DMS114 treated with DMSO at 0.1 percent for 48 hours (cell line): ENCODE data around the gene LRBA.
"Not testable (repeated sequence)": the region's sequence is repeated elsewhere in the genome, so short reads cannot be mapped to it uniquely, and the experiment has no call there.

Experiments used
- DNase-seq: peaks from one replicate; lab custom pipeline; 2025; ENCODE audit not compliant: unreplicated experiment; lab: John Stamatoyannopoulos, UW

Gene LRBA

GRCh38 chr4:150974252-150974640 lies 40.8 kb downstream of the LRBA start:
- DNase-seq, result no peak

DNA sequence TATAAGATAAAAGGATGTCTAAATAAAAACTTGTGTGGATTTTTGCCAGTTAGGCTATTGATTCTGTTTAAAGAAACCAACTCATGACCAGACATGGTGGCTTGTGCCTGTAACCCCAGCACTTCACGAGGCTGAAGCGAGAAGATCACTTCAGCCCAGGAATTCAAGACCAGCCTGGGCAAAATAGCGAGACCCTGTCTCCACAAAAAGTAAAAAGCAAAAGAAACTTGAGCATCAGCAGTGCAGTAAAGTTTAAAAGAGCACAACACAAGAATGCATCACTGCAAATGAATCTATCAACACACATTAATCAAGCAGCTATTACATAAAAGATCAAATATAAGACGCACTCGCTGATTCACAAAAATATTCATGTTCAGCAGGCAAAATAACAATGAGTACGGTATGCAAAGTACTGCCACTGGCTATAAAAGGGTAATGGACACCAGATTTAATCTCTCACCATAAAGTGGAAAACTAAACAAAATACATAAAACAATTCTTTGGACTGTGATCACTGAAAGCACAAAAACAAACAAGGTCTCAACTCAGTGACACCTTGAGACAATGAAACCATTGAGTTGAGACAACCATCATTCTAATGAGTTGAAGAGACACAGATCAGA lies 41.3 kb downstream of the LRBA start:
- DNase-seq, result no peak

DNA sequence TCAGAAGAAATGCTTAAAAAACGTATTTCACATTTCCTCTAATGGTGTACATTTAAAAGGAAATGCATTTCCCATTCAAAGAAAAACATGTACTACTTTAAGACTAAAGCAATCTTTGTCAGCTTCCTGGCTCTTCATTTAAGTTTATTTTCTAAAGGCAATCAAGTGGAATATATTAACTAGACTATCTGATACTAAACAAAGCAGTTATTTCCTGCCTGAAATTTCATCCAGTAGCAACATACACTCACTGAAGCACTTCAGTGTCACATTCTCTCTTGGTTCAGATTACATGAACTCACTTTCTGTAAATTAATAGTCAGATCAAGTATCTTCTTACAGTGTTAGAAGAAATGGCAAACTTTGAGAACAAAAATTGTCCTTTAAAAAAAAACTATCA lies 42.5 kb downstream of the LRBA start:
- DNase-seq, result no peak

GRCh38 chr4:150971901-150972300 lies 43.2 kb downstream of the LRBA start:
- no peak for DNase-seq

GRCh38 chr4:150970685-150971151 lies 44.4 kb downstream of the LRBA start:
- no peak for DNase-seq

GRCh38 chr4:150964754-150965153 lies 50.3 kb downstream of the LRBA start:
- DNase-seq, result no peak

DNA sequence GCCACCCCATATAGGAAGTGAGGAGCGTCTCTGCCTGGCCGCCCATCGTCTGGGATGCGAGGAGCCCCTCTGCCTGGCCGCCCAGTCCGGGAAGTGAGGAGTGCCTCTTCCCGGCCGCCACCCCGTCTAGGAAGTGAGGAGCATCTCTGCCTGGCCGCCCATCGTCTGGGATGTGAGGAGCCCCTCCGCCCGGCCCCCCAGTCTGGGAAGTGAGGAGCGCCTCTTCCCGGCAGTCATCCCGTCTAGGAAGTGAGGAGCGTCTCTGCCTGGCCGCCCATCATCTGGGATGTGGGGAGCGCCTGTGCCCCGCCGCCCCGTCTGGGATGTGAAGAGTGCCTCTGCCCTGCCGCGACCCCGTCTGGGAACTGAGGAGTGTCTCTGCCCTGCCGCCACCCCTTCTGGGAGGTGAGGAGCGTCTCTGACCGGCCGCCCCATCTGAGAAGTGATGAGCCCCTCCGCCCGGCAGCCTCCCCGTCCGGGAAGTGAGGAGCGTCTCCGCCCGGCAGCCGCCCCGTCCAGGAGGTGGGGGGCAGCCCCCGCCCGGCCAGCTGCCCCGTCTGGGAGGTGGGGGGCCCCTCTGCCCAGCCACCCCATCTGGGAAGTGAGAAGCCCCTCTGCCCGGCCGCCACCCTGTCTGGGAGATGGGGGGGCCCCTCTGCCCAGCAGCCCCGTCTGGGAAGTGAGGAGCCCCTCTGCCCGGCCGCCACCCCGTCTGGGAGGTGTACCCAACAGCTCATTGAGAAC lies 51.3 kb downstream of the LRBA start:
- not testable (repeated sequence) for DNase-seq

- no peak for DNase-seq
Measured at GRCh38 chr4:150962245-150962644, 52.8 kb downstream of the LRBA start.

GRCh38 chr4:150961566-150961965 lies 53.5 kb downstream of the LRBA start:
- no peak for DNase-seq

GRCh38 chr4:150960818-150961217 lies 54.3 kb downstream of the LRBA start:
- DNase-seq, result no peak

DNA sequence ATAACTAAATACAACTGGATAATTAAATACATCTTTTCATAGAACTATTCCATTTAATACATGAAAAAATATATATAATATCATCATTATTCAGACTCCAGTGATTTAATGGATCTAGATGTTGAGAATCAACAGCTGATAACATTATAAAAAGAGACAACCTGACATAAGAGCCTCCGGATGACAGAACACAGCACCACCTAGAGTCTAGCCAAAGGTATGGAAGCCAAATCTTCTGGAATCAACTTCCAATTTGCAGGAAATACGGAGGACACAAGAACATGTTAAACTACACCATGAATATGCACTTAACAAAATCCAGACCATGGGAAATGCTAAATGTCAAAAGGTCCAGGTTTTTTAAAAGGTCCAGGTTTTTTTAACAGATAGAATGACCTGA lies 55.0 kb downstream of the LRBA start:
- no peak for DNase-seq

- DNase-seq, result not testable (repeated sequence)
Measured at GRCh38 chr4:150957981-150958380, 57.1 kb downstream of the LRBA start.

- DNase-seq, result not testable (repeated sequence)
Measured at GRCh38 chr4:150957095-150957494, 58.0 kb downstream of the LRBA start.

GRCh38 chr4:150953916-150954315 lies 61.2 kb downstream of the LRBA start:
- not testable (repeated sequence) for DNase-seq

GRCh38 chr4:150952167-150952845 lies 62.8 kb downstream of the LRBA start:
- DNase-seq, result no peak

GRCh38 chr4:150950657-150951288 lies 64.3 kb downstream of the LRBA start:
- no peak for DNase-seq

DNA sequence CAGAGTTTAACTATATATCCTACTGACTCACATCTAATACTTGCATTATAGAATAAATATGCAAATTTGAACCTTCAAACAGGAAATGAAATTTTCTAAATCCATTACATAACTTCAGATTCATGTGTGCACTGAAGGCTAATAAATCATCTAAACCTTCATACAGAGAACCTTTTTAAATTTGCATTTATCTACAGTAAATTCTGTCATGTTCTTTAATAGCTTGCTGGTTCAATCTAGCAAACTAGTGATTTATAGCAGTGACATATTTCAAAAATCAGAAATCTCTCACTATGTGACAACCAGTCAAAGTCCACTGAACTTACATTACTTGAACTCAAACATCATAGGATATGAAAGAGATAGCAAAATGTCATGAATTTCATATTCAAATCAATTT lies 65.1 kb downstream of the LRBA start:
- no peak for DNase-seq

- no peak for DNase-seq
Measured at GRCh38 chr4:150949342-150949741, 65.7 kb downstream of the LRBA start.

DNA sequence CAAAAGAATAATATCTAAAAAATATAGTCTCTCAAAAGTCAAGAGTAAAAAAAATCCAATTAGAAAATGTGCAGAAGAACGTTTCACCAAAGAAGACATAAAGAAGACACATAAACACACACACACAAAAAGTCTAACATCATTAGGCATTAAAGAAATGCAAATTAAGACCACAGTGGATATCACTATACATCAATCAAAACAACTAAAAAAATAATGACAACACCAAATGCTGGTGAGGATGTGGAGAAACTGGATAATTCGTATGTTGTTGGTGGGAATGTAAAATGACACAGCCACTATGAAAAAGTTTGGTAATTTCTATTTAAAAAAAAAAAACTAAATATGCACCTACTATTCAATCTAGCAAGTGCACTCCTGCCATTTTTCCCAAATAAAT lies 66.4 kb downstream of the LRBA start:
- DNase-seq, result no peak

DNA sequence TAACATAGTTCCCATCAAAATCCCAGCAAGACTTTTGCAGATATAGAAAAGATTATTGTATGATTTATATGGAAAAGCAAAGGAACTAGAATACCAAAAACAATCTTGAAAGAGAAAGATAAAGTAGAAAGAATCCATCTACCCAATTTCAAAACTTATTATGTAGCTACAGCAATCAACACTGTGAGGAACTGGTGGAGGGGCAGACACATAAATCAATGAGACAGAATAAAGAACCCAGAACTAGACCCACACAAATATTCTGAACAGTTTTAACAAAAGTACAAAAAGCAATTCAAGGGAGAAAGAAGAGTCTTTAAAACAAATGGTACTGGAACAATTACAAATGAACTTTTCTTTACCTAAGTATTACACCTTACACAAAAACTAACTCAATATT lies 67.0 kb downstream of the LRBA start:
- DNase-seq, result no peak

DNA sequence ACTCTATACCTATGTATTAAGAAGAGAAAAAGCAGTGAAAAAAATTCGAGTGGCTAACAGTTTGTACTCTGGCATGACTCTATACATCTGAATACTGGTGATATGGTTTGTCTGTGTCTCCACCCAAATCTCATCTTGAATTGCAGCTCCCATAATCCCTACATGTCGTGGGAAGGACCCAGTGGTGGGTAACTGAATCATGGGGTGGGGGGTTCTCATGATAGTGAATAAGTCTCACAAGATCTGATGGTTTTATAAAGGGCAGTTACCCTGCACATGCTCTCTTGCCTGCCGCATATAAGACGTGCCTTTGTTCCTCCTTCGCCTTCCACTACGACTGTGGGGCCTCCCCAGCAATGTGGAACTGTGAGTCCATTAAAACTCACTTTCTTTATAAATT lies 70.4 kb downstream of the LRBA start:
- DNase-seq, result no peak

- no peak for DNase-seq
Measured at GRCh38 chr4:150943818-150944217, 71.3 kb downstream of the LRBA start.
